A673 (cell line): ENCODE results near the gene HBG1. TPM values are rescaled to one million over a fixed set of nuclear protein-coding genes. Genes with fewer than 3 reads are reported as not detected.

Source experiments
- BruUV-seq: library from RNA; stranded (reverse); fragments of 400-500 nt; replicated peaks from 2 replicates; lab custom pipeline; 2021; lab: Mats Ljungman, UMichigan
- CTCF ChIA-PET: fragments of 300-600 bp; sonication (Branson Sonifier 250); formaldehyde crosslinking; loops from one replicate; lab custom pipeline; 2022; ENCODE audit warnings: antibody characterized with exemption; lab: Charles Lee
- POLR2A ChIA-PET: fragments of 300-600 bp; sonication (Branson Sonifier 250); formaldehyde crosslinking; loops from one replicate; lab custom pipeline; 2022; ENCODE audit warnings: antibody characterized with exemption; ENCODE audit not compliant: low non-redundant PET; lab: Charles Lee
- DNase-seq: peaks from one replicate; pipeline ENCODE4 v3.0.0-alpha.2; 2015; ENCODE audit warnings: low spot score
- H3K27ac ChIP-seq: fragments of 200-600 bp; sonication (generic); 2 replicates; pipeline ENCODE4 v1.5.1; 2016; ENCODE audit warnings: mixed run types, low read depth, mild to moderate bottlenecking, mixed read lengths, antibody characterized with exemption, low read length; ENCODE audit not compliant: poor library complexity, severe bottlenecking
- H3K27me3 ChIP-seq: fragments of 200-600 bp; sonication (generic); replicated peaks from 2 replicates; pipeline ENCODE4 v1.6.1; 2017; ENCODE audit warnings: mixed run types, low read depth, mild to moderate bottlenecking, mixed read lengths, antibody characterized with exemption, low read length; ENCODE audit not compliant: insufficient read depth, poor library complexity
- H3K36me3 ChIP-seq: fragments of 200-600 bp; sonication (generic); 2 replicates; pipeline ENCODE4 v1.6.1; 2016; ENCODE audit warnings: mixed run types, mild to moderate bottlenecking, mixed read lengths, antibody characterized with exemption, low read length; ENCODE audit not compliant: insufficient read depth, poor library complexity, severe bottlenecking
- H3K4me1 ChIP-seq: fragments of 200-600 bp; sonication (generic); 2 replicates; pipeline ENCODE4 v1.6.1; 2017; ENCODE audit warnings: mixed run types, mild to moderate bottlenecking, mixed read lengths, antibody characterized with exemption, low read length; ENCODE audit not compliant: insufficient read depth, poor library complexity, severe bottlenecking
- H3K4me3 ChIP-seq: fragments of 200-600 bp; sonication (generic); 2 replicates; pipeline ENCODE4 v1.5.1; 2016; ENCODE audit warnings: low read depth, mixed run types, mild to moderate bottlenecking, mixed read lengths, low read length; ENCODE audit not compliant: poor library complexity, severe bottlenecking
- H3K9me3 ChIP-seq: fragments of 200-600 bp; sonication (generic); 2 replicates; pipeline ENCODE4 v1.6.1; 2016; ENCODE audit warnings: mixed run types, low read depth, mild to moderate bottlenecking, mixed read lengths, antibody characterized with exemption, low read length; ENCODE audit not compliant: poor library complexity, severe bottlenecking
- CTCF ChIP-seq: fragments of 300-800, 200-600 bp; sonication (generic); conservative IDR thresholded peaks from 2 replicates; pipeline ENCODE4 v1.5.1; 2017; ENCODE audit warnings: low read depth, mild to moderate bottlenecking, antibody characterized with exemption, low read length, moderate library complexity, mixed read lengths
- EZH2 ChIP-seq: fragments of 200-600 bp; sonication (generic); IDR thresholded peaks from 2 replicates; pipeline ENCODE4 v1.6.1; 2017; ENCODE audit warnings: borderline replicate concordance, low read depth, mild to moderate bottlenecking, mixed read lengths, antibody characterized with exemption, low read length; ENCODE audit not compliant: poor library complexity, severe bottlenecking
- intact Hi-C: fragments of 100-400 bp; cut with micrococcal nuclease; formaldehyde crosslinking; loops from one replicate; pipeline ENCODE4 v1.10.0; 2022; ENCODE audit not compliant: unreplicated experiment
- total RNA-seq: library from RNA; stranded (reverse); gene quantifications from 2 replicates; pipeline ENCODE4 v1.2.3, GENCODE V29; 2021

HBG1 gene
- total RNA-seq, 1 experiment from 2014 or later = not detected

- H3K4me1 ChIP-seq = no peaks in the 10 kb centered on the region
- no peaks in the 10 kb centered on the region for H3K9me3 ChIP-seq
- no TSS peak for BruUV-seq
- ChIA-PET CTCF (no interaction called here), POLR2A (no interaction called here)
- no peaks in the 10 kb centered on the region for H3K27me3 ChIP-seq
- DNase-seq = no peak
- intact Hi-C loops = no loop called here
- no peak overlapping the region for H3K27ac ChIP-seq
- H3K36me3 ChIP-seq = no peaks in the 10 kb centered on the region
- no peak overlapping the region for H3K4me3 ChIP-seq
- TF ChIP-seq EZH2 (no peak), CTCF (no peak)
These were observed 22.0 kb downstream of the HBG1 start for GRCh38 chr11:5227681-5228080.

GRCh38 chr11:5226732-5227310, 22.8 kb downstream of the HBG1 start, which contains the start of gene HBB:
Gene HBB, minus strand, starts transcription at chr11:5227071. Its CDS starts 50 bp downstream, at chr11:5227021.
- no peak for DNase-seq
- no TSS peak for BruUV-seq
- Histone ChIP-seq H3K4me1 (no peaks in the 10 kb centered on the region), H3K9me3 (no peaks in the 10 kb centered on the region), H3K27ac (no peak within 1 kb of the TSS), H3K36me3 (no peaks in the 10 kb centered on the region), H3K27me3 (no peaks in the 10 kb centered on the region), H3K4me3 (no peak within 1 kb of the TSS)
- intact Hi-C loops = no loop called here
- POLR2A ChIA-PET = no interaction called here
- TF ChIP-seq EZH2 = no peak
- no peak for TF ChIP-seq CTCF
- CTCF ChIA-PET = interaction anchor here (0.7 kb wide), 1 partner anchor 404 kb away, joined by 3 read pairs; no protein-coding TSS in a partner anchor

- no peak overlapping the region for H3K4me3 ChIP-seq
- no peak for DNase-seq
- H3K36me3 ChIP-seq = no peaks in the 10 kb centered on the region
- BruUV-seq = no TSS peak
- no peaks in the 10 kb centered on the region for H3K4me1 ChIP-seq
- no peak for TF ChIP-seq CTCF
- no peak for TF ChIP-seq EZH2
- no peaks in the 10 kb centered on the region for H3K9me3 ChIP-seq
- no peaks in the 10 kb centered on the region for H3K27me3 ChIP-seq
- H3K27ac ChIP-seq = no peak overlapping the region
- intact Hi-C loops = no loop called here
- CTCF ChIA-PET = no interaction called here
- POLR2A ChIA-PET = no interaction called here
These were observed 24.2 kb downstream of the HBG1 start for GRCh38 chr11:5225480-5225871.
